K562 (cell line): ENCODE measurements around the gene ZFP36. TPM values are rescaled to one million over a fixed set of nuclear protein-coding genes. Genes with fewer than 3 reads are reported as not detected.
A peak's percentile ranks its signal among the peaks of the same experiment; 100 is the strongest.

Experiments
- ARHGAP35 ChIP-seq: fragments of 450-650 bp; IDR thresholded peaks from 2 replicates; pipeline ENCODE4 v1.6.1; 2018; ENCODE audit not compliant: partially characterized antibody
- EHMT2 ChIP-seq: fragments of 450-650 bp; IDR thresholded peaks from 2 replicates; pipeline ENCODE4 v1.6.1; 2018; ENCODE audit warnings: antibody characterized with exemption
- HES1 ChIP-seq: fragments of 450-650 bp; IDR thresholded peaks from 2 replicates; pipeline ENCODE4 v1.6.1; 2016; ENCODE audit warnings: low read depth, mild to moderate bottlenecking, moderate library complexity
- HSF4 ChIP-seq: fragments of 250-450 bp; sonication (Bioruptor Pico); IDR thresholded peaks from 2 replicates; pipeline ENCODE4 v2.1.2; 2022; ENCODE audit warnings: mild to moderate bottlenecking, moderate library complexity, borderline replicate concordance
- KLF1 ChIP-seq: fragments of 450-650 bp; IDR thresholded peaks from 2 replicates; pipeline ENCODE4 v1.6.1; 2016; ENCODE audit warnings: missing genetic modification characterization, missing compliant biosample characterization
- L3MBTL2 ChIP-seq: fragments of 450-650 bp; IDR thresholded peaks from 2 replicates; pipeline ENCODE4 v1.6.1; 2016; ENCODE audit warnings: mild to moderate bottlenecking, moderate library complexity
- MAFK ChIP-seq: IDR thresholded peaks from 2 replicates; pipeline ENCODE4 v1.6.1; 2011; ENCODE audit warnings: low read length, improper control_type of control experiment
- MLX ChIP-seq, 2 experiments: fragments of 450-650 bp in 1 of 2; sonication (generic) in 1 of 2; formaldehyde crosslinking; conservative IDR thresholded peaks; 2 replicates each; pipeline versions ENCODE4 v1.4.0 to v1.8.1; 2020 to 2022; ENCODE audit warnings: mild to moderate bottlenecking in 1 of 2, missing genetic modification reagents in 1 of 2
- NR3C1 ChIP-seq: sonication (generic); formaldehyde crosslinking; IDR thresholded peaks from 2 replicates; pipeline ENCODE4 v1.8.1; 2022; ENCODE audit warnings: missing genetic modification reagents
- PBX2 ChIP-seq, 2 experiments: IDR thresholded peaks in 1 of 2; conservative IDR thresholded peaks in 1 of 2; 2 replicates each; pipeline ENCODE4 v1.6.1; 2016; ENCODE audit warnings: low read depth in 2 of 2, mild to moderate bottlenecking in 1 of 2, missing compliant biosample characterization in 1 of 2, missing genetic modification characterization in 1 of 2, moderate library complexity in 1 of 2
- PHF21A ChIP-seq: fragments of 450-650 bp; IDR thresholded peaks from 2 replicates; pipeline ENCODE4 v1.6.1; 2017; ENCODE audit warnings: low read depth, borderline replicate concordance
- POLR2H ChIP-seq: IDR thresholded peaks from 2 replicates; pipeline ENCODE4 v1.6.1; 2016; ENCODE audit warnings: missing genetic modification characterization, low read depth, mild to moderate bottlenecking, control low read depth, missing compliant biosample characterization, moderate library complexity
- RB1 ChIP-seq: fragments of 450-650 bp; IDR thresholded peaks from 2 replicates; pipeline ENCODE4 v1.6.1; 2017; ENCODE audit warnings: low read depth, mild to moderate bottlenecking
- RCOR1 ChIP-seq, 2 experiments: IDR thresholded peaks; 2 replicates each; pipeline ENCODE4 v1.6.1; 2012; ENCODE audit warnings: low read depth in 2 of 2, low read length in 2 of 2, borderline replicate concordance in 1 of 2, improper control_type of control experiment in 1 of 2
- SMARCC2 ChIP-seq: fragments of 450-650 bp; IDR thresholded peaks from 2 replicates; pipeline ENCODE4 v1.6.1; 2017; ENCODE audit warnings: antibody characterized with exemption, moderate library complexity, mild to moderate bottlenecking, low read depth
- TAF9B ChIP-seq: fragments of 450-650 bp; IDR thresholded peaks from 2 replicates; pipeline ENCODE4 v1.6.1; 2018; ENCODE audit warnings: mild to moderate bottlenecking; ENCODE audit not compliant: partially characterized antibody
- TBP ChIP-seq: optimal IDR thresholded peaks from 2 replicates; pipeline ENCODE3; 2011; ENCODE audit warnings: low read depth, low read length, improper control_type of control experiment
- XRCC4 ChIP-seq: IDR thresholded peaks from one replicate; pipeline ENCODE4 v1.6.1; 2011; ENCODE audit not compliant: insufficient read depth, insufficient read length; ENCODE audit errors: extremely low read depth
- ZKSCAN8 ChIP-seq: fragments of 200-800 bp; sonication (Bioruptor generic); IDR thresholded peaks from 2 replicates; pipeline ENCODE4 v1.6.1; 2016; ENCODE audit warnings: missing genetic modification characterization, missing compliant biosample characterization
- ZNF146 ChIP-seq: IDR thresholded peaks from one replicate; pipeline ENCODE4 v1.6.1; 2018; ENCODE audit warnings: missing compliant biosample characterization; ENCODE audit not compliant: unreplicated experiment
- ZNF184 ChIP-seq: sonication (generic); formaldehyde crosslinking; IDR thresholded peaks from 2 replicates; pipeline ENCODE4 v1.5.0; 2020; ENCODE audit warnings: missing genetic modification reagents
- ZNF395 ChIP-seq: fragments of 200-800 bp; sonication (Bioruptor generic); IDR thresholded peaks from 2 replicates; pipeline ENCODE4 v1.6.1; 2017; ENCODE audit warnings: missing genetic modification characterization, missing compliant biosample characterization
- polyA plus RNA-seq, 8 experiments: library from polyadenylated mRNA; depleted of rRNA in 4 of 8; stranded (reverse) in 5 of 8; unstranded in 3 of 8; fragments of >200 nt; fragmentation: Nextera tagmentation in 2 of 8; fragmentation: Illumina TruSeq in 1 of 8; extraction: Ambion mirVana in 2 of 8; extraction: Trizol in 1 of 8; gene quantifications; 2 replicates each; pipeline versions ENCODE4 v1.2.1 to v1.2.3, GENCODE V29; 2011 to 2014; ENCODE audit warnings: inconsistent platforms in 1 of 8, missing spikeins in 1 of 8
- total RNA-seq, 7 experiments: library from RNA; depleted of rRNA in 6 of 7; stranded (reverse); fragments of >200 nt in 6 of 7; fragmentation: Illumina TruSeq in 2 of 7; extraction: Trizol in 2 of 7; gene quantifications; 2 replicates each; pipeline versions ENCODE4 v1.2.1 to v1.2.3, GENCODE V29; 2011 to 2021; ENCODE audit warnings: low replicate concordance in 1 of 7

ZFP36 gene
- total and polyA plus RNA-seq, 9 of the 15 experiments (the other 6 are each of a cell fraction or from before 2014, with no cell fraction given): 1.0 to 20.1 (median 3.5) TPM

GRCh38 chr19:39445196-39446111, 38.8 kb downstream of the ZFP36 start, which contains the start of gene SUPT5H (continued):
- TF ChIP-seq ZNF395 (CRISPR knock-in tag) (no peak), SMARCC2 (no peak; the same call in 1 of the 2 replicates), ZNF184 (CRISPR knock-in tag) (no peak), PHF21A (no peak), TAF9B (no peak), NR3C1 (CRISPR knock-in tag) (no peak), RCOR1 (IDR thresholded peaks at IDR 0.05; ENCODE audit: borderline replicate concordance in 1 of 2, low read depth in 2 of 2, low read length in 2 of 2) (0 out of 4 replicates have a peak, but pooled peaks of 1 of the 2 experiments have one; percentile 16), HES1 (no peak), XRCC4 (no peak), MLX (CRISPR knock-in tag; conservative IDR thresholded peaks at IDR 0.05) (no peak), TBP (peak; percentile 87), PBX2 (CRISPR knock-in tag; IDR thresholded peaks at IDR 0.05; ENCODE audit: low read depth) (no peak), PBX2 (tag; conservative IDR thresholded peaks at IDR 0.05; ENCODE audit: low read depth) (no peak), RB1 (peak; percentile 37; the same call in 1 of the 2 replicates), HSF4 (CRISPR knock-in tag) (no peak), ZNF146 (CRISPR knock-in tag) (no peak), L3MBTL2 (peak; percentile 95), EHMT2 (no peak), ARHGAP35 (peak; percentile 96), MAFK (no peak), POLR2H (peak; percentile 75), ZKSCAN8 (CRISPR knock-in tag) (no peak), KLF1 (peak; percentile 10; the same call in 1 of the 2 replicates)
